Left ventricle myocardium inferior (tissue), 1 donor: ENCODE data around the gene AKR7A2. TPM values are rescaled to one million over a fixed set of nuclear protein-coding genes. Genes with fewer than 3 reads are reported as not detected.

Source experiments
- DNase-seq: peaks from one replicate; pipeline ENCODE4 v3.0.0-alpha.2; 2020
- H3K27ac ChIP-seq: fragments of 200-600 bp; replicated peaks from 2 replicates; pipeline ENCODE4 v1.8.0; 2021
- H3K27me3 ChIP-seq: fragments of 200-600 bp; 2 replicates; pipeline ENCODE4 v1.8.0; 2021; ENCODE audit warnings: low read depth
- H3K36me3 ChIP-seq: fragments of 200-600 bp; 2 replicates; pipeline ENCODE4 v1.8.0; 2021
- H3K4me1 ChIP-seq: fragments of 200-600 bp; 2 replicates; pipeline ENCODE4 v1.8.0; 2021
- H3K4me3 ChIP-seq: fragments of 200-600 bp; 2 replicates; pipeline ENCODE4 v1.8.0; 2021; ENCODE audit warnings: mild to moderate bottlenecking, moderate library complexity
- H3K9me3 ChIP-seq: fragments of 200-600 bp; replicated peaks from 2 replicates; pipeline ENCODE4 v1.8.0; 2021
- CTCF ChIP-seq: fragments of 200-600 bp; IDR thresholded peaks from 2 replicates; pipeline ENCODE4 v1.8.0; 2021; ENCODE audit warnings: antibody characterized with exemption, mild to moderate bottlenecking, borderline replicate concordance
- intact Hi-C: fragments of 100-400 bp; cut with micrococcal nuclease; formaldehyde crosslinking; loops from one replicate; pipeline ENCODE4 v1.11.0; 2022
- total RNA-seq: library from RNA; stranded (reverse); fragmentation: NEBNext Ultra II Directional; extraction: Animal tissue kit (Norgen Biotek cat#: 25700); gene quantifications from one replicate; pipeline ENCODE4 v1.2.1, GENCODE V29; 2021
- donor health status: DM: no; HTN: yes; CAD: no; lungs with severe emphysema.

Gene AKR7A2
- total RNA-seq, 1 donor from 2014 or later = 43.7 TPM

GRCh38 chr1:19328486-19328885 is 16.5 kb upstream of the AKR7A2 start:
- no peak overlapping the region for H3K27ac ChIP-seq
- no peak overlapping the region for H3K4me3 ChIP-seq
- TF ChIP-seq CTCF = no peak
- H3K27me3 ChIP-seq = no peaks in the 10 kb centered on the region
- peaks cover 55% of the 10 kb centered on the region for H3K36me3 ChIP-seq
- H3K9me3 ChIP-seq = no peaks in the 10 kb centered on the region
- intact Hi-C loops = no loop called here
- no peaks in the 10 kb centered on the region for H3K4me1 ChIP-seq
- DNase-seq = no peak

GRCh38 chr1:19327736-19328135 is 15.8 kb upstream of the AKR7A2 start:
- intact Hi-C loops = no loop called here

GRCh38 chr1:19327301-19327700 is 15.4 kb upstream of the AKR7A2 start:
- no peaks in the 10 kb centered on the region for H3K27me3 ChIP-seq
- intact Hi-C loops = no loop called here
- no peak overlapping the region for H3K4me3 ChIP-seq
- TF ChIP-seq CTCF = no peak
- H3K4me1 ChIP-seq = no peaks in the 10 kb centered on the region
- H3K27ac ChIP-seq = no peak overlapping the region
- no peak for DNase-seq
- peaks cover 57% of the 10 kb centered on the region for H3K36me3 ChIP-seq
- no peaks in the 10 kb centered on the region for H3K9me3 ChIP-seq

More at GRCh38 chr1:19327736-19328135, 15.8 kb upstream of the AKR7A2 start:
- Histone ChIP-seq H3K36me3 (peaks cover 57% of the 10 kb centered on the region), H3K9me3 (no peaks in the 10 kb centered on the region), H3K4me1 (no peaks in the 10 kb centered on the region), H3K27ac (no peak overlapping the region), H3K27me3 (no peaks in the 10 kb centered on the region), H3K4me3 (no peak overlapping the region)
- DNase-seq = no peak
- TF ChIP-seq CTCF = no peak

GRCh38 chr1:19326748-19327065 is 14.8 kb upstream of the AKR7A2 start:
- Histone ChIP-seq H3K9me3 (no peaks in the 10 kb centered on the region), H3K4me3 (no peak overlapping the region), H3K27ac (no peak overlapping the region), H3K4me1 (no peaks in the 10 kb centered on the region), H3K36me3 (peaks cover 62% of the 10 kb centered on the region), H3K27me3 (no peaks in the 10 kb centered on the region)
- no peak for TF ChIP-seq CTCF
- DNase-seq = no peak
- intact Hi-C loops = no loop called here

- DNase-seq = no peak
- Histone ChIP-seq H3K27ac (no peak overlapping the region), H3K9me3 (no peaks in the 10 kb centered on the region), H3K4me1 (no peaks in the 10 kb centered on the region), H3K27me3 (no peaks in the 10 kb centered on the region), H3K4me3 (no peak overlapping the region), H3K36me3 (peaks cover 63% of the 10 kb centered on the region)
- no peak for TF ChIP-seq CTCF
- intact Hi-C loops = no loop called here
Observed at GRCh38 chr1:19325958-19326747, 14.2 kb upstream of the AKR7A2 start.
